HG03460 (cell line): ENCODE data around the gene PDZD7.

ENCODE experiments used
- ATAC-seq: cut with Tn5 transposase; IDR thresholded peaks from one replicate; pipeline ENCODE4 v1.9.1; 2021; ENCODE audit not compliant: unreplicated experiment

The PDZD7 gene

DNA sequence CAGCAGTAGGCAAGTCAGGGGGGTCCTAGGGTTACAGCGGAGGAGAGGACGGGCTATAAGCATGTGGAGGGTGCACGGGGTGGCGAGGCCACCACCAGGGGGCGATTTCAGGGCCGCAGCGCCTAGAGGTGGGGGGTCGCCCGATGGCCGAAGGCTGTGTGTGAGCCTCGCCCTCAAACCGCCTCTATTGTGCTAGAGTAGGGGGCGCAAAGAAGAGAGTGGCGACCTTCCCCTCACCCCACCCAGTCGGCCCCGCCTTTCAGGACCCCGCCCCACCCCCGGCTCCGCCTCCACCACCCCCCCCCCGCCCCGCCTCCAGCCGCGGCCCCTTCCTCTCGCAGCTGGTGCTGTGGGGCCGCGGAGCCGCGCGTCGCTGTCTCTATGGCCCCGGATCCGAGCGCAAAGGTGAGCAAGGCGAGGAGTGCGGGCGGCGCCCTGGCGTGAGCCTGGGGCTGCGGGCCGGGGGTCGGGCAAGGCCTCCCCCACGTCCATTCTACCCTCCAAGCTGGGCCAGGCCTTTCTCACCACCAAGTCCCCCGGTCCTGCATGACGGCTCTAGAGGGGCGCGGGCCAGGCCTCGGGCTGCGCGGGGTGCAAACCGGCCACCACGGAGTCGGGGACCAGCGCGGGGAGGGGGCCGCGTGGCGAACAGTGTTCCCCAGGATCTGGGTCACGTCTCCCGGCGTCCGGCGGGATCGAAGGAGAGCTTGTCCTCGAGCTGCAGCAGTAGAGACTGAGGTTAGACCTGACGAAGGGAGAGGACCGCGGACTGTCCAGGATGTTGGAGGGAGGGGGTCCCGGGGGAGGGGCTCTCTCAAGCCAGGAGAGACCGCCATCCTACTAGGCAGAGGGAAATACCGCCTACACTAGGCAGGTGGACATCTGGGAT lies 61.5 kb downstream of the PDZD7 start, which contains the start of gene SEMA4G:
SEMA4G (plus strand) TSS at position 318 of the 889 bp plus-strand sequence. CDS start 3,409 bp downstream, outside the sequence.
- ATAC-seq = no peak

DNA sequence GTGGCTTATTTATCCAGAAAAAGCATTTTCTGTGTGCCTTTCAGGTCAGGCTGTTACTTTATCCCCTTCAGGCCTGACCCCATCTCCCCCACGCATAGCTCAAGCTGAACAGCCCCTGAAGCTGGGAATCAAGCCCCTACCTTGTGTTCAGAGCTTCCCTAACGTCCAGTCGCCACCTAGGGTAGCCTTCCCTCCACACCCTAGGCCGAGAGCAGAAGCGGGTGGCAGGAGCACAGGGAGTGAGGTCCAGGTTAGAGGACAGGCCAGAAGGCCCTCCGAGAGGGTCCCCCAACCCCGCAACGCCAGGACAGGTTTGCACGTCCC lies 62.1 kb downstream of the PDZD7 start:
- ATAC-seq = no peak

DNA sequence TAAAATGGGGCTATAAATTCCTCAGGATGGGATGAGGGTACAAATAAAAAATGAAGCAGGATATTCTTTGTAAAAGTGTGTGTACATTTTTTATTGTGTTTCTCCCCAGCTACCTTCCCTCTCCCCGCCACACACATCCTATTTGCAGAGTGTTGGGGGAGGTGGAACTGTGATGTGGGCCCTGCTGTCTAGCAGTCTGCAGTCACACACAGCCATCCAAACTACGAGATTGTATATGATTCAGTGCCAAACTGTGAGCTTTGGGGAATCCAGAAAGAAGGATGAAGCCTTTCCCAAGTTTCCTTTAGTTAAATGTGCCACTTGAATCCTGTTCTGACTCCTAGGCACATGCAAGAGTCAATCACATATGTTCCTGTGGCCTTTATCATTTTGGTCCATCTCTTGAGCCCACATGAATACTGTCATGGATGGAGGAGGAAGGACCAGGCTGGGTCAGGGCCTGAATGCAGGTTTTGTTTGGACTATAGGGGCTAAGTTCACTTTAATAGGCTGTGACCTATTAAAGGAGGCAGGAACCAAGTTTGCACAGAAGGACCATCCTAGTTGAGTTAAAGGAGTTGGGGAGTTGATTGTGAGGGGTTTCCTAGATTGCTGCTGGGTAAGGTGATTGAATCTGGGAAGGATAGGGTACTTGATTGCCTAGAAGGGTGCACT lies 62.7 kb downstream of the PDZD7 start:
- ATAC-seq = no peak

DNA sequence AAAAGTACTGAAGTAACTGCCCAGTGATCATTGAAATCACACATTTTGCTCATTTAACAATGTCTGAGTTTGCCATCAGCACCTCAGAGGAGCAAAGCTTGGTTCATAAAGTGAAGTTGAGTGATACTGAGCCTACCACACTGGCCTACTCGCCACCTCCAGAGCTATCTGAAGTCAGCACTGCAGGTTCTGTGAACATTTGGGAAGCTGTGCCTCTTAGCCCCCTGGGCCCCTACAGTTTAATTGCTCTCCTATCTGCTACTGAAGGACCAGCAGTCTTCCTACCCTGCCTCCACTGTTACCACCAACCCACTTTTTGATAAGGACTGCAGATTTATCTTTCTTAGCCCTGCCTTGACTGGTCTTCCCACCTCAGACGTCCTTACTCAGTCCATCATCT lies 63.6 kb downstream of the PDZD7 start:
- no peak for ATAC-seq

DNA sequence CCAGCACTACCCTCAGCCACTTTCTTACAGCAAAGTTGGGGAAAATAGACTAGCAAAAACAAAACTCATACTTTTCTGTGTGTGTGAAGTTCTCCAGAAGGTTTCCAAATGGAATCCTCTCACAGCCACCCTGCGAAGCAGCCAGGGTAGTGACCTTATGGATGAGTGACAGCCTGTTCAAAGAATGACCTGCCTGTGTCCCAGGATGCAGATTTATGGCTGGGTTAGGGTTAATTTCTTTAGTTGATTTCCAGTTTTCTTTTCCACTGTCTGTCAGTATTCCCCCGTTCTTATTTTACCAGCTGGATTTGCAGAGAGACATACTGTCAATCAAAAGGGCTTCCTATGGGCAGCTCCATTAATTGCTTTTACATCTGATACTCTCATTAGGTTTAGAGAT lies 64.0 kb downstream of the PDZD7 start:
- no peak for ATAC-seq

DNA sequence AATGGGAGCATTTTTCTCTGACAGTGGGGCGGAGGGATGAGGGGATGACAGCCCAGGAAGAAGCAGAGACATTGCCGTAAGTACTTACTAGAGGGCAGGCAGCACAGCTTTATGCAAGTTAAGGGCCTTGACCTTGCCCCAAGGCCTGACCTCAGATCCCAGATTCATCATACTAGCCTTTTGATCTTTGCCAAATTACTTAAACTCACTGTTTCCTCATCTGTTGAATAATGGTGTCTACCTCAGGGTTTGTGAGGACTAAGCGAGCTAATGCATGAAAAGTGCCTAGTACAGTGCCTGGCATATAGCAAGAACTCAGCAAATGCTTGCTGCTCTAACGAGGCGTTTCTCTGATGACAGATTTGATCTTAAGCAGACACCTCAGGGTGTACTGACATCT lies 65.1 kb downstream of the PDZD7 start:
- ATAC-seq = no peak

DNA sequence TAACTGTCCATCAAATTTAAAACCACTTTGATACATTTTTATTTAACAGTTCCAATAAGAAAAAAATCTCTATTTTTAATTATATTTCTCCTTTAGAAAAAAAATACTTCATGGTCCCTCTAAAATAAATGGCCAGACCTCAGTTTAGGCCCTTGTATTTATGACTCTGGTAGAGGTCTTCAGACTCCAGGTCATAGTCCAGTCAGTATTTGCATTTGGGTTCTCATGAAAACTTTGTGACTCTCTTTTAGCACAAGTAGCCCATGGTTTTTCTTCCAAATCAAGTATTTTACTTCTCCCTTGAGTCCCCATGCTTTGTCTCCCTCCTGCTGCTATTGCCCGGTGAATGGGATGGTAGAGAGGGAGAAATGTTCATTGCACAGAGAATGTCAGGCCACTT lies 67.1 kb downstream of the PDZD7 start:
- ATAC-seq = no peak

DNA sequence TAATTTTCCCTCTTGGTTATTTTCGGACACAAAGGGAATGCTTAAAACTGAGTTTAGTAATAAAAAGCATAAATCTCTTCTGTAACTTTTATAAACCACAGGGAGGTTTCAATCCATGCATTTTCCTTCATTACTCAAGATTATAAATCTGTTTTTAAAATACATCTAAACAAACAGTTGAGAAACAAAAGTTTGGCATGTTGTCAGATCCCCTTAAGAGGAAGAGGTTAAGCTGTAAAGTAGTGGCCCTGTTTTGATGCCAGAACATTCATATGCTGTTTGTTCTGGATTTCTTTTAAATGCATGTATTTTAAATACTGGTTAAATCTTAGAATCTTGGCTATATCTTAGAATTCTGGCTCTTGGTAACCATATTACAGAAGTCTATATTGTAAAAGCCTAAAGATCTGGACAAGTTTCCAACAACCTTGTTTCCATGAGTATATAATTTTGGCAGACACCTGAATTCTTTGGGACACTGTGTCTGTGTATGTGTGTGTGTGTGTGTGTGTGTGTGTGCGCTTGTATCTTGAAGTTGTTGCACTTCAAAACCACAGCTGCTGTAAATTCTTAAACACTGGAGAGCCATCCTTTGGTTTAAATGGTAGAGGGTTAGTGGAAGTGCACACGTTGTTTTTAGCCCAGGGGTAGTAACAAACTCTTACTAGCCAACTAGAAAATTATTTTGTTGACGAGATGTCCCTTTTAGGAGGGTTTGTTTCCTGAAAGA lies 68.4 kb downstream of the PDZD7 start:
- no peak for ATAC-seq

DNA sequence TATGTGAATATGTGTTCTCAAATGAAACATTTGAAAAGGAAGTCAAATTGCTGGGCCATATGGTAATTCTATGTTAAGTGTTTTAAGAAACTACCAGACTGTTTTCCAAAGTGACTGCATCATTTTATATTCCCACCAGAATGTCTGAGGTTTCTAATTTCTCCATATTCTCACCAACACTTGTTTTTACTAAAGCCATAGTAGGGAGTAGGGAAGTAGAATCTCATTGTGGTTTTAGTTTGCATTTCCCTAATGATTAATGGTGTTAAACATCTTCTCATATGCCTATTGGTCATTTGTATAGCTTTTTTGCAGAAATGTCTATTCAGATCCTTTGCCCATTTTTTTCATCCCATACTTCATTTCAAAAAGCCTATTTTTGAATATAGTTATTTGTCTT lies 70.7 kb downstream of the PDZD7 start:
- no peak for ATAC-seq
